Immature natural killer cell (primary cell): ENCODE measurements around the gene MYBBP1A. TPM values are rescaled to one million over a fixed set of nuclear protein-coding genes. Genes with fewer than 3 reads are reported as not detected.
"Not testable (repeated sequence)": the region's sequence is repeated elsewhere in the genome, so short reads cannot be mapped to it uniquely, and the experiment has no call there.

Source experiments
- DNase-seq, 3 donors: peaks; one replicate each; pipeline ENCODE4 v3.0.0; 2022; ENCODE audit warnings: mixed read lengths in 1 of 3
- H3K27ac Mint-ChIP-seq, 6 donors: one replicate each; pipeline ENCODE4 v1.8.0; 2020; ENCODE audit warnings: mixed read lengths in 6 of 6, mild to moderate bottlenecking in 5 of 6, inconsistent platforms in 4 of 6, moderate library complexity in 3 of 6
- H3K27me3 Mint-ChIP-seq, 3 donors: one replicate each; pipeline ENCODE4 v1.8.0; 2020 to 2021; ENCODE audit warnings: low read depth in 3 of 3, mild to moderate bottlenecking in 3 of 3, mixed read lengths in 3 of 3, moderate library complexity in 3 of 3, inconsistent platforms in 1 of 3
- H3K36me3 Mint-ChIP-seq, 3 donors: one replicate each; pipeline ENCODE4 v1.8.0; 2020; ENCODE audit warnings: mixed read lengths in 3 of 3, inconsistent platforms in 2 of 3, mild to moderate bottlenecking in 2 of 3
- H3K4me1 Mint-ChIP-seq, 2 donors: one replicate each; pipeline ENCODE4 v1.8.0; 2020; ENCODE audit warnings: inconsistent platforms in 2 of 2, mild to moderate bottlenecking in 2 of 2, mixed read lengths in 2 of 2, moderate library complexity in 1 of 2
- H3K4me3 Mint-ChIP-seq, 5 donors: one replicate each; pipeline ENCODE4 v1.8.0; 2020; ENCODE audit warnings: mild to moderate bottlenecking in 5 of 5, mixed read lengths in 5 of 5, inconsistent platforms in 3 of 5, moderate library complexity in 3 of 5
- H3K9me3 Mint-ChIP-seq, 6 donors: one replicate each; pipeline ENCODE4 v1.8.0; 2020; ENCODE audit warnings: mild to moderate bottlenecking in 6 of 6, mixed read lengths in 6 of 6, inconsistent platforms in 4 of 6, moderate library complexity in 3 of 6
- polyA plus RNA-seq, 3 donors: library from polyadenylated mRNA; unstranded; fragments of 300-500 nt; fragmentation: Illumina TruSeq; gene quantifications; one replicate each; pipeline ENCODE4 v1.2.3, GENCODE V29; 2021

The MYBBP1A gene
- polyA plus RNA-seq, 3 donors from 2014 or later = 3.5 to 21.9 (median 7.2) TPM

- no peak overlapping the region for H3K4me3 Mint-ChIP-seq
- peaks cover 0 to 4% (median 0%) of the 10 kb centered on the region in 6 donors for H3K9me3 Mint-ChIP-seq
- no peaks in the 10 kb centered on the region for H3K36me3 Mint-ChIP-seq
- DNase-seq = no peak
- H3K4me1 Mint-ChIP-seq = peaks cover 0 to 5% of the 10 kb centered on the region in 2 donors
- no peak overlapping the region for H3K27ac Mint-ChIP-seq
- H3K27me3 Mint-ChIP-seq = peaks cover 4 to 16% (median 5%) of the 10 kb centered on the region in 3 donors
Measured at GRCh38 chr17:4585638-4585994, 30.4 kb upstream of the MYBBP1A start.

- peaks cover 0 to 4% (median 0%) of the 10 kb centered on the region in 6 donors for H3K9me3 Mint-ChIP-seq
- peak overlapping the region in 2 of 5 donors; percentile 55 to 60 for H3K4me3 Mint-ChIP-seq
- no peaks in the 10 kb centered on the region for H3K36me3 Mint-ChIP-seq
- H3K4me1 Mint-ChIP-seq = peaks cover 0 to 5% of the 10 kb centered on the region in 2 donors
- DNase-seq = no peak
- no peak overlapping the region for H3K27ac Mint-ChIP-seq
- H3K27me3 Mint-ChIP-seq = peaks cover 2 to 16% (median 4%) of the 10 kb centered on the region in 3 donors
Measured at GRCh38 chr17:4584917-4585637, 29.9 kb upstream of the MYBBP1A start.

GRCh38 chr17:4584101-4584916, 29.1 kb upstream of the MYBBP1A start, which contains the start of gene SMTNL2:
Gene SMTNL2, plus strand, starts transcription at chr17:4584529. Its CDS starts 77 bp downstream, at chr17:4584606.
- no peak for DNase-seq
- H3K36me3 Mint-ChIP-seq = no peaks in the 10 kb centered on the region
- peaks cover 0 to 4% (median 0%) of the 10 kb centered on the region in 6 donors for H3K9me3 Mint-ChIP-seq
- H3K4me1 Mint-ChIP-seq = peaks cover 0 to 5% of the 10 kb centered on the region in 2 donors
- H3K27me3 Mint-ChIP-seq = peaks cover 2 to 13% (median 4%) of the 10 kb centered on the region in 3 donors
- H3K4me3 Mint-ChIP-seq = peak within 1 kb of the TSS in 3 of 5 donors; percentile 53 to 66 (median 55)
- H3K27ac Mint-ChIP-seq = no peak within 1 kb of the TSS

GRCh38 chr17:4583782-4584100, 28.6 kb upstream of the MYBBP1A start:
- Mint-ChIP-seq H3K27me3 (peaks cover 2 to 13% (median 4%) of the 10 kb centered on the region in 3 donors), H3K36me3 (no peaks in the 10 kb centered on the region), H3K9me3 (peaks cover 0 to 4% (median 0%) of the 10 kb centered on the region in 6 donors), H3K4me1 (peaks cover 0 to 5% of the 10 kb centered on the region in 2 donors), H3K27ac (no peak overlapping the region), H3K4me3 (peak overlapping the region in 3 of 5 donors; percentile 34 to 66 (median 53))
- DNase-seq = no peak

- Mint-ChIP-seq H3K36me3 (no peaks in the 10 kb centered on the region), H3K27me3 (peaks cover 2 to 11% (median 4%) of the 10 kb centered on the region in 3 donors)
Measured at GRCh38 chr17:4583206-4583605, 28.0 kb upstream of the MYBBP1A start.

GRCh38 chr17:4582691-4583090, 27.5 kb upstream of the MYBBP1A start:
- no peaks in the 10 kb centered on the region for H3K36me3 Mint-ChIP-seq
- no peak overlapping the region for H3K4me3 Mint-ChIP-seq
- peaks cover 0 to 4% (median 0%) of the 10 kb centered on the region in 6 donors for H3K9me3 Mint-ChIP-seq
- peaks cover 0 to 5% of the 10 kb centered on the region in 2 donors for H3K4me1 Mint-ChIP-seq
- DNase-seq = no peak
- H3K27me3 Mint-ChIP-seq = peaks cover 2 to 11% (median 4%) of the 10 kb centered on the region in 3 donors
- no peak overlapping the region for H3K27ac Mint-ChIP-seq

More at GRCh38 chr17:4583206-4583605, 28.0 kb upstream of the MYBBP1A start:
- no peak for DNase-seq
- Mint-ChIP-seq H3K27ac (no peak overlapping the region), H3K9me3 (peaks cover 0 to 4% (median 0%) of the 10 kb centered on the region in 6 donors), H3K4me1 (peaks cover 0 to 5% of the 10 kb centered on the region in 2 donors), H3K4me3 (peak overlapping the region in 1 of 5 donors; percentile 53)

- H3K27ac Mint-ChIP-seq = no peak overlapping the region
- H3K4me3 Mint-ChIP-seq = no peak overlapping the region
- no peaks in the 10 kb centered on the region for H3K36me3 Mint-ChIP-seq
- peaks cover 2 to 11% (median 4%) of the 10 kb centered on the region in 3 donors for H3K27me3 Mint-ChIP-seq
- peaks cover 0 to 5% of the 10 kb centered on the region in 2 donors for H3K4me1 Mint-ChIP-seq
- H3K9me3 Mint-ChIP-seq = peaks cover 0 to 4% (median 0%) of the 10 kb centered on the region in 6 donors
- no peak for DNase-seq
Measured at GRCh38 chr17:4582101-4582501, 26.9 kb upstream of the MYBBP1A start.

GRCh38 chr17:4580291-4580690, 25.1 kb upstream of the MYBBP1A start:
- H3K36me3 Mint-ChIP-seq = no peaks in the 10 kb centered on the region
- H3K4me1 Mint-ChIP-seq = peaks cover 0 to 3% of the 10 kb centered on the region in 2 donors
- H3K9me3 Mint-ChIP-seq = peaks cover 0 to 2% (median 0%) of the 10 kb centered on the region in 6 donors
- H3K4me3 Mint-ChIP-seq = no peak overlapping the region
- no peak for DNase-seq
- H3K27me3 Mint-ChIP-seq = peaks cover 2 to 10% (median 4%) of the 10 kb centered on the region in 3 donors
- H3K27ac Mint-ChIP-seq = no peak overlapping the region

- Mint-ChIP-seq H3K36me3 (no peaks in the 10 kb centered on the region), H3K27me3 (peaks cover 2 to 10% (median 2%) of the 10 kb centered on the region in 3 donors), H3K9me3 (peaks cover 0 to 2% (median 0%) of the 10 kb centered on the region in 6 donors), H3K27ac (no peak overlapping the region), H3K4me1 (peaks cover 0 to 3% of the 10 kb centered on the region in 2 donors), H3K4me3 (no peak overlapping the region)
- no peak for DNase-seq
Measured at GRCh38 chr17:4579678-4580077, 24.5 kb upstream of the MYBBP1A start.

GRCh38 chr17:4578349-4578748, 23.2 kb upstream of the MYBBP1A start:
- not testable (repeated sequence) for H3K9me3 Mint-ChIP-seq, H3K4me3 Mint-ChIP-seq, DNase-seq, H3K27me3 Mint-ChIP-seq, H3K36me3 Mint-ChIP-seq, H3K27ac Mint-ChIP-seq, H3K4me1 Mint-ChIP-seq

GRCh38 chr17:4577386-4577993, 22.3 kb upstream of the MYBBP1A start:
- H3K27me3 Mint-ChIP-seq = peaks cover 1 to 7% (median 4%) of the 10 kb centered on the region in 3 donors
- H3K4me1 Mint-ChIP-seq = no peaks in the 10 kb centered on the region
- H3K27ac Mint-ChIP-seq = no peak overlapping the region
- no peaks in the 10 kb centered on the region for H3K9me3 Mint-ChIP-seq
- DNase-seq = no peak
- no peaks in the 10 kb centered on the region for H3K36me3 Mint-ChIP-seq
- no peak overlapping the region for H3K4me3 Mint-ChIP-seq

- H3K4me3 Mint-ChIP-seq = no peak overlapping the region
- no peaks in the 10 kb centered on the region for H3K9me3 Mint-ChIP-seq
- H3K4me1 Mint-ChIP-seq = no peaks in the 10 kb centered on the region
- no peak for DNase-seq
- H3K27me3 Mint-ChIP-seq = peaks cover 1 to 7% (median 4%) of the 10 kb centered on the region in 3 donors
- no peak overlapping the region for H3K27ac Mint-ChIP-seq
- no peaks in the 10 kb centered on the region for H3K36me3 Mint-ChIP-seq
Measured at GRCh38 chr17:4576729-4577322, 21.6 kb upstream of the MYBBP1A start.

GRCh38 chr17:4576161-4576558, 21.0 kb upstream of the MYBBP1A start:
- no peaks in the 10 kb centered on the region for H3K9me3 Mint-ChIP-seq
- no peak overlapping the region for H3K4me3 Mint-ChIP-seq
- H3K27me3 Mint-ChIP-seq = peaks cover 1 to 4% (median 4%) of the 10 kb centered on the region in 3 donors
- H3K36me3 Mint-ChIP-seq = no peaks in the 10 kb centered on the region
- DNase-seq = no peak
- H3K27ac Mint-ChIP-seq = no peak overlapping the region
- no peaks in the 10 kb centered on the region for H3K4me1 Mint-ChIP-seq
